ENCODE data around the gene LINS1.

LINS1 gene

GRCh38 chr15:100537331-100537730, 64.7 kb downstream of the LINS1 start:
- TF ChIP-seq CTCF (IDR thresholded peaks at IDR 0.05; ENCODE audit: low read depth, low read length, missing control alignments), result no peak
- DNase-seq (ENCODE audit: low read depth), result no peak
- in situ Hi-C loops (cut with HindIII; ENCODE audit: low sequenced_read_pairs), result no loop called here
- H3K4me3 ChIP-seq (ENCODE audit: low read depth, low read length), result no peak overlapping the region

DNA sequence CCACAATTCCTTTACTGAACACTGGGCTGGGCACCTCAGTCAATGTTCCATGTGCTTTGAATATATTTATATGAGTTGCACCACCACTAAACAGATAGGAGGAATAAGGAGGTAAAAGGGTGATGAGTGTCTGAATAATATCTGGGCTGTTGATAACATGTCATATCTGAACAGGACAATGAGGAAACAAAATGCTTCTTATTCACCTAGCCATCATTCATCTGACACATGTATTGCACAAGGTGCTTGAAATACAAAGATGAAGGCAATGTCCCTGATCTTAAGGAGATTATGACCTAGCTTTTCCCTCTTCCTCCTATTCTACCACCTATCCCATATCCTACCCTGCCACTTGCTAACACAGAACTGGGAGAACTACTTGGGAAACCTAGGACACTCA, 65.3 kb downstream of the LINS1 start:
- in situ Hi-C loops (cut with HindIII; ENCODE audit: low sequenced_read_pairs), result no loop called here
- DNase-seq (ENCODE audit: low read depth), result no peak
- no peak overlapping the region for H3K4me3 ChIP-seq (ENCODE audit: low read depth, low read length)
- no peak for TF ChIP-seq CTCF (IDR thresholded peaks at IDR 0.05; ENCODE audit: low read depth, low read length, missing control alignments)

- no peak for DNase-seq (ENCODE audit: low read depth)
- in situ Hi-C loops (cut with HindIII; ENCODE audit: low sequenced_read_pairs), result no loop called here
- H3K4me3 ChIP-seq (ENCODE audit: low read depth, low read length), result no peak overlapping the region
- TF ChIP-seq CTCF (IDR thresholded peaks at IDR 0.05; ENCODE audit: low read depth, low read length, missing control alignments), result no peak
These were observed 68.1 kb downstream of the LINS1 start for GRCh38 chr15:100533886-100534285.

DNA sequence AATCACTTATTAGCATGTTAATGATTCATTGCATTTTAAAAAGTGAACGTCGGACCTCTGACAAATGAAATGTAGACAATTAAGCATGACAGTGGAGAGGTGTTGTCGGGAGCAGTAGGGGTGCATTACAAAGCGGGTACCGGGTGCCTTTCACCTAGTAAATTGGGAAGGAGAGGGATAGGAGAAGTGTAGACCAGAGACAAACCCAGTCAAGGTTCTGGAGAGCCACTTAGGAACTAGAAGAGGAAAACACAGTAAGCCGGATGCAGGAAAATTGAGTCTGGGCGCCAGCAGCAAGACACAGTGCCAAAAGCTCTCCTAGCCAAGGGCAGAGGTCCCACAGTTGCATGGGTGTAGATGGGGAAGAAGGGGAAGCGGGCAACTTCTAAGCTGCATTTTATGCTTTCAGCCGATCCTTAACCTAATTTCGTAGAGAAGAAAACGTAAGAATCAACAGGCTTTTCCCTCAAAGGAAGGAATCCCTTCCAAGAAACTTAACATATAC, 70.1 kb downstream of the LINS1 start:
- TF ChIP-seq CTCF (IDR thresholded peaks at IDR 0.05; ENCODE audit: low read depth, low read length, missing control alignments), result no peak
- in situ Hi-C loops (cut with HindIII; ENCODE audit: low sequenced_read_pairs), result no loop called here
- no peak for DNase-seq (ENCODE audit: low read depth)
- H3K4me3 ChIP-seq (ENCODE audit: low read depth, low read length), result no peak overlapping the region

- DNase-seq (ENCODE audit: low read depth), result no peak
- no peak overlapping the region for H3K4me3 ChIP-seq (ENCODE audit: low read depth, low read length)
- TF ChIP-seq CTCF (IDR thresholded peaks at IDR 0.05; ENCODE audit: low read depth, low read length, missing control alignments), result no peak
- in situ Hi-C loops (cut with HindIII; ENCODE audit: low sequenced_read_pairs), result no loop called here
These were observed 70.8 kb downstream of the LINS1 start for GRCh38 chr15:100531204-100531603.

DNA sequence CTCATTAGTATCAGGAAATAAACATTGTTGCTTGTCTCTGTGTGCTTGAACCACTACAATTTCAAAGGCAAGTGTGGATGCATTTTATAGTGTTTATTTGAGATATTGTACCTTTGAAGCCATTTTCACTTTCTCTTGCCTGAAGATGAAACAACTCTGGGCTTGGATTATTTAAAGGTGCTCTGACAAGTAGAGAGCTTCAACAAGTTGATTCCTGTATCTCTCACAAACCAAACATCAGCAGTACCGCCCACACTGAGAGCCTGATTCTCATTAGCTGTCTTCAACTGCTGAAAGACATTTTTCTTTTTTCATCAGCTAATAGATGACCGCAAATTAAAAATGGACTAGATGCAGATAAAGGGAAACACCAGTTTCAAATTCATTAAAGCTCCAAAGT, 72.4 kb downstream of the LINS1 start:
- in situ Hi-C loops (cut with HindIII; ENCODE audit: low sequenced_read_pairs), result no loop called here
- DNase-seq (ENCODE audit: low read depth), result no peak
- TF ChIP-seq CTCF (IDR thresholded peaks at IDR 0.05; ENCODE audit: low read depth, low read length, missing control alignments), result no peak
- H3K4me3 ChIP-seq (ENCODE audit: low read depth, low read length), result no peak overlapping the region

Data from astrocyte of the cerebellum (primary cell).